Ishikawa (cell line): Measurements from ENCODE around the gene RBPJ.

Source experiments
- CEBPB ChIP-seq: IDR thresholded peaks from 2 replicates; pipeline ENCODE4 v1.6.1; 2012
- CREB1 ChIP-seq: IDR thresholded peaks from 2 replicates; pipeline ENCODE4 v1.6.1; 2012; ENCODE audit warnings: low read depth
- EGR1 ChIP-seq: IDR thresholded peaks from 2 replicates; pipeline ENCODE4 v1.6.1; 2012
- EP300 ChIP-seq: IDR thresholded peaks from 2 replicates; pipeline ENCODE4 v1.6.1; 2012; ENCODE audit warnings: borderline replicate concordance
- FOXM1 ChIP-seq: IDR thresholded peaks from 2 replicates; pipeline ENCODE4 v1.6.1; 2012; ENCODE audit warnings: low read depth, borderline replicate concordance
- MAX ChIP-seq: IDR thresholded peaks from 2 replicates; pipeline ENCODE4 v1.6.1; 2012
- NFIC ChIP-seq: IDR thresholded peaks from 2 replicates; pipeline ENCODE4 v1.6.1; 2012
- RAD21 ChIP-seq: IDR thresholded peaks from 2 replicates; pipeline ENCODE4 v1.6.1; 2012; ENCODE audit warnings: low read depth
- REST ChIP-seq: IDR thresholded peaks from 2 replicates; pipeline ENCODE4 v1.6.1; 2012; ENCODE audit warnings: low read depth, mild to moderate bottlenecking
- TAF1 ChIP-seq: IDR thresholded peaks from 2 replicates; pipeline ENCODE4 v1.6.1; 2012; ENCODE audit warnings: low read depth, mild to moderate bottlenecking
- TCF12 ChIP-seq: IDR thresholded peaks from 2 replicates; pipeline ENCODE4 v1.6.1; 2012; ENCODE audit warnings: low read depth
- TEAD4 ChIP-seq: IDR thresholded peaks from 2 replicates; pipeline ENCODE4 v1.6.1; 2012
- USF1 ChIP-seq: IDR thresholded peaks from 2 replicates; pipeline ENCODE4 v1.6.1; 2012
- YY1 ChIP-seq: IDR thresholded peaks from 2 replicates; pipeline ENCODE4 v1.6.1; 2012; ENCODE audit warnings: low read depth
- ZBTB7A ChIP-seq: IDR thresholded peaks from 2 replicates; pipeline ENCODE4 v1.6.1; 2012; ENCODE audit warnings: low read depth

Gene RBPJ

DNA sequence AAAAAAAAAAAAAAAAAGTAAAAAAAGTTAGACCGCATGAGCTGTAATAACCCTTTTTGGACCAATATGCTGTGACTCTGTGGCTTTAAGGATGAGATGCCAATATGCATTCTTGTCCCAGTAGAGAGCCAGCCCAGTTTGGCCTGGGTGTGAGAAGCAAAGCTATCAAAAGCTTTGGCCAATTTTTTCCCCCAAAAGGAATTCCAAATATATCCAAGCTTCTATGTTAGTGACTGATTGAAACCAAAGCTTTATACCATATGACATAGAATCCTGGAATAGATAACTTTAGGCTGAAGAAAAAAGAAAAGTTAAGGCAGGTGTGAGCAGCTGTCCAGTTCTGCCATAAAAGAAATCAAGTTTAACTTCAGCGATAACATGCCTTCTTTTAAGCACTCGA lies 30.5 kb upstream of the RBPJ start:
- TF ChIP-seq TEAD4, result no peak
- TF ChIP-seq FOXM1, result no peak
- TF ChIP-seq MAX, result no peak
- TF ChIP-seq TCF12, result no peak
- no peak for TF ChIP-seq TAF1
- no peak for TF ChIP-seq RAD21
- TF ChIP-seq ZBTB7A, result no peak
- TF ChIP-seq EP300, result no peak
- no peak for TF ChIP-seq EGR1
- no peak for TF ChIP-seq NFIC
- no peak for TF ChIP-seq CEBPB
- no peak for TF ChIP-seq USF1
- TF ChIP-seq CREB1, result no peak

DNA sequence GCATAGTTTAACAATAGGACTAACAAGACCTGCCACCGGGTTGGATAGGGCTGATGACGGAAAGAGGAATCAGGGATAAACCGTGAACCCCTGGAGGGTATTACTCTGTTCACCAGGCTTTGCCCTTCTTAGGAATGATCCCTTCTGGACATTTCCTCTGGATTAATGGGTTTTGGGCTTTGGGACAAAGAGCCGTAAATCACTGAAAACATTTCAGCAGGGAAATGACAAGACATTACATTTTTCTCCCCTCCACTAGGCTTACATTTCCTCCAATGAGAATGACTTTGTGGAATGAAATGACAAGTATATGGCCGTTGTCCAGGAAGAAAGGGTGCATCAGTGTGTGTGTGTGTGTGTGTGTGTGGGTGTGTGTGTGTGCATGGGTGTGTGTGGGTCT lies 25.9 kb upstream of the RBPJ start:
- TF ChIP-seq TCF12 (no peak), EP300 (no peak), CEBPB (no peak), ZBTB7A (no peak), CREB1 (no peak), NFIC (no peak), FOXM1 (no peak), YY1 (no peak), EGR1 (no peak), RAD21 (no peak), USF1 (no peak), MAX (no peak), TAF1 (no peak), REST (no peak), TEAD4 (no peak)

GRCh38 chr4:26296021-26296420 lies 24.8 kb upstream of the RBPJ start:
- TF ChIP-seq CEBPB (no peak), TEAD4 (no peak), CREB1 (no peak), YY1 (no peak), EGR1 (no peak), ZBTB7A (no peak), USF1 (no peak), FOXM1 (no peak), TAF1 (no peak)

DNA sequence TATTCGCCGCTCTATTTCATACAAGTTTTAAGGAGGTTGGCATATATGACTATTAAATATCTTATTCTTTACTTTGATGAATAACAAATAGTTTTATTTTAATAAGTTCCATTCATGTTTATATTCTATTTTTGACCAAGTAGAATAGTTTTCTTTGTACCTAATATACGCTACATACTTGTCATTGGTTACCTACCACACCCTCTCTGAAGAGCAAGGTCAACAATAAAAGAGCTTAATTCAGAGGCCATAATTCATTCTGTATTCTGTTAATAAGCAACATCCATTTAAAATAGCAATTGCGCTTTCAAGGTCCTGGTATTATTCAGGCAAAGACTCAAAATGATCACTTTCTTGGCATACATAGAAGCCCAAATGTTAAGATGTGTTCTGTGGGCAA lies 24.3 kb upstream of the RBPJ start:
- TF ChIP-seq EGR1 (no peak), RAD21 (no peak), NFIC (no peak), USF1 (no peak), REST (no peak), FOXM1 (no peak), YY1 (no peak), EP300 (no peak), MAX (no peak), CEBPB (no peak), CREB1 (no peak), TAF1 (no peak)

- TF ChIP-seq CEBPB (no peak), TEAD4 (no peak), EP300 (no peak), TCF12 (no peak), YY1 (no peak), REST (no peak), RAD21 (no peak), USF1 (no peak), CREB1 (no peak), MAX (no peak), NFIC (no peak), TAF1 (no peak), FOXM1 (no peak), EGR1 (no peak), ZBTB7A (no peak)
These were observed 23.6 kb upstream of the RBPJ start for GRCh38 chr4:26297219-26297618.
